ENCODE results near the gene ZNF584.

The ZNF584 gene

GRCh38 chr19:58380037-58380661 is 28.3 kb upstream of the ZNF584 start:
- Mint-ChIP-seq H3K27me3 (ENCODE audit: low read depth) (no peaks in the 10 kb centered on the region), H3K9me3 (no peaks in the 10 kb centered on the region), H3K36me3 (ENCODE audit: low read depth) (no peaks in the 10 kb centered on the region), H3K27ac (peak overlapping the region; percentile 89 to 98 (median 94)), H3K4me1 (peaks cover 18% of the 10 kb centered on the region), H3K4me3 (peak overlapping the region; percentile 89 to 91 (median 90))
- no peak for TF ChIP-seq CTCF (IDR thresholded peaks at IDR 0.05; ENCODE audit: unreplicated experiment in 3 of 3)

GRCh38 chr19:58380662-58381459 is 27.6 kb upstream of the ZNF584 start, which contains the start of gene ZNF837:
TSS of gene ZNF837 (minus strand) at chr19:58381030. CDS start at chr19:58369332, 11,698 bp downstream.
- TF ChIP-seq CTCF (IDR thresholded peaks at IDR 0.05; ENCODE audit: unreplicated experiment in 3 of 3), result no peak
- Mint-ChIP-seq H3K9me3 (no peaks in the 10 kb centered on the region), H3K27me3 (ENCODE audit: low read depth) (no peaks in the 10 kb centered on the region), H3K27ac (peak within 1 kb of the TSS; percentile 89 to 98 (median 94)), H3K4me1 (peaks cover 18% of the 10 kb centered on the region), H3K36me3 (ENCODE audit: low read depth) (no peaks in the 10 kb centered on the region), H3K4me3 (peak within 1 kb of the TSS; percentile 90 to 96 (median 91))

- Mint-ChIP-seq H3K27me3 (ENCODE audit: low read depth) (no peaks in the 10 kb centered on the region), H3K36me3 (ENCODE audit: low read depth) (no peaks in the 10 kb centered on the region), H3K27ac (peak overlapping the region; percentile 89 to 98 (median 94)), H3K9me3 (no peaks in the 10 kb centered on the region), H3K4me3 (peak overlapping the region; percentile 90 to 96 (median 91)), H3K4me1 (peaks cover 18% of the 10 kb centered on the region)
- no peak for TF ChIP-seq CTCF (IDR thresholded peaks at IDR 0.05; ENCODE audit: unreplicated experiment in 3 of 3)
Measured at GRCh38 chr19:58381460-58382212, 26.8 kb upstream of the ZNF584 start.

- no peaks in the 10 kb centered on the region for H3K9me3 Mint-ChIP-seq
- H3K4me1 Mint-ChIP-seq, result peaks cover 28% of the 10 kb centered on the region
- TF ChIP-seq CTCF (IDR thresholded peaks at IDR 0.05; ENCODE audit: unreplicated experiment in 3 of 3), result no peak
- peaks cover 3% of the 10 kb centered on the region for H3K36me3 Mint-ChIP-seq (ENCODE audit: low read depth)
- H3K27ac Mint-ChIP-seq, result peak overlapping the region; percentile 62 to 100 (median 84)
- H3K27me3 Mint-ChIP-seq (ENCODE audit: low read depth), result no peaks in the 10 kb centered on the region
- H3K4me3 Mint-ChIP-seq, result peak overlapping the region; percentile 97 to 99 (median 98)
Measured at GRCh38 chr19:58382997-58383603, 25.3 kb upstream of the ZNF584 start.

GRCh38 chr19:58385313-58385890 is 23.0 kb upstream of the ZNF584 start:
- Mint-ChIP-seq H3K27me3 (ENCODE audit: low read depth) (no peaks in the 10 kb centered on the region), H3K27ac (peak overlapping the region; percentile 100), H3K4me1 (peaks cover 30% of the 10 kb centered on the region), H3K9me3 (no peaks in the 10 kb centered on the region), H3K36me3 (ENCODE audit: low read depth) (peaks cover 15% of the 10 kb centered on the region), H3K4me3 (peak overlapping the region; percentile 97 to 99 (median 98))
- TF ChIP-seq CTCF (IDR thresholded peaks at IDR 0.05; ENCODE audit: unreplicated experiment in 3 of 3), result no peak

Data from nephron (organoid).